ENCODE results near the gene SMPD3.

- TF ChIP-seq CTCF (IDR thresholded peaks at IDR 0.05; ENCODE audit: poor library complexity) (peak; percentile 17), EZH2phosphoT487 (IDR thresholded peaks at IDR 0.05; ENCODE audit: low read depth, severe bottlenecking, unreplicated experiment) (no peak)
These were observed 11.7 kb downstream of the SMPD3 start for GRCh38 chr16:68436581-68436980.
